ENCODE results near the gene MB. TPM values are rescaled to one million over a fixed set of nuclear protein-coding genes. Genes with fewer than 3 reads are reported as not detected.

Gene MB
- total and polyA plus RNA-seq, 4 donors: 1.3 to 3.1 (median 1.8) TPM

- Histone ChIP-seq H3K36me3 (ENCODE audit: control insufficient read depth in 4 of 4, insufficient read depth in 4 of 4, low read length in 4 of 4) (no peaks in the 10 kb centered on the region), H3K27me3 (ENCODE audit: control insufficient read depth in 3 of 3, insufficient read depth in 3 of 3, low read length in 2 of 3) (no peaks in the 10 kb centered on the region), H3K9ac (ENCODE audit: insufficient read depth in 1 of 2, low read length in 2 of 2) (no peak overlapping the region), H3K4me1 (ENCODE audit: control insufficient read depth in 5 of 5, insufficient read depth in 5 of 5, low read length in 5 of 5) (peaks cover 0 to 26% (median 14%) of the 10 kb centered on the region in 5 donors), H3K4me3 (no peak overlapping the region), H3K27ac (ENCODE audit: low read depth in 1 of 2, low read length in 1 of 2) (no peak overlapping the region), H3K9me3 (ENCODE audit: control insufficient read depth in 4 of 4, insufficient read depth in 3 of 4, low read length in 3 of 4) (no peaks in the 10 kb centered on the region)
- no peak for ATAC-seq (ENCODE audit: insufficient read depth, low FRiP score)
- WGBS, 2 donors: 92 to 99% methylated on average over 7 of the region's 7 CpGs
- no peak for TF ChIP-seq CTCF (IDR thresholded peaks at IDR 0.05; ENCODE audit: control extremely low read depth, extremely low read depth)
- DNase-seq: no peak
Measured at GRCh38 chr22:35651085-35651484, 34.0 kb upstream of the MB start.

GRCh38 chr22:35649636-35650250, 32.6 kb upstream of the MB start:
- 66 to 69% methylated on average over 7 of the region's 7 CpGs for WGBS, 2 donors
- no peaks in the 10 kb centered on the region for H3K27me3 ChIP-seq (ENCODE audit: control insufficient read depth in 3 of 3, insufficient read depth in 3 of 3, low read length in 2 of 3)
- no peaks in the 10 kb centered on the region for H3K36me3 ChIP-seq (ENCODE audit: control insufficient read depth in 4 of 4, insufficient read depth in 4 of 4, low read length in 4 of 4)
- H3K9ac ChIP-seq (ENCODE audit: insufficient read depth in 1 of 2, low read length in 2 of 2): no peak overlapping the region
- H3K27ac ChIP-seq (ENCODE audit: low read depth in 1 of 2, low read length in 1 of 2): peak overlapping the region in 1 of 2 donors; percentile 21
- TF ChIP-seq CTCF (IDR thresholded peaks at IDR 0.05; ENCODE audit: control extremely low read depth, extremely low read depth): no peak
- H3K9me3 ChIP-seq (ENCODE audit: control insufficient read depth in 4 of 4, insufficient read depth in 3 of 4, low read length in 3 of 4): no peaks in the 10 kb centered on the region
- H3K4me1 ChIP-seq (ENCODE audit: control insufficient read depth in 5 of 5, insufficient read depth in 5 of 5, low read length in 5 of 5): peaks cover 0 to 26% (median 14%) of the 10 kb centered on the region in 5 donors
- peak overlapping the region; percentile 32 for H3K4me3 ChIP-seq
- ATAC-seq (ENCODE audit: insufficient read depth, low FRiP score) (no peak), DNase-seq (no peak)

- Histone ChIP-seq H3K27me3 (ENCODE audit: control insufficient read depth in 3 of 3, insufficient read depth in 3 of 3, low read length in 2 of 3) (no peaks in the 10 kb centered on the region), H3K36me3 (ENCODE audit: control insufficient read depth in 4 of 4, insufficient read depth in 4 of 4, low read length in 4 of 4) (no peaks in the 10 kb centered on the region), H3K9me3 (ENCODE audit: control insufficient read depth in 4 of 4, insufficient read depth in 3 of 4, low read length in 3 of 4) (no peaks in the 10 kb centered on the region), H3K4me3 (peak overlapping the region; percentile 75), H3K4me1 (ENCODE audit: control insufficient read depth in 5 of 5, insufficient read depth in 5 of 5, low read length in 5 of 5) (peaks cover 0 to 23% (median 13%) of the 10 kb centered on the region in 5 donors), H3K27ac (ENCODE audit: low read depth in 1 of 2, low read length in 1 of 2) (peak overlapping the region; percentile 89 to 96), H3K9ac (ENCODE audit: insufficient read depth in 1 of 2, low read length in 2 of 2) (peak overlapping the region in 1 of 2 donors; percentile 89)
- WGBS, 2 donors: 26 to 40% methylated on average over 7 of the region's 7 CpGs
- DNase-seq (no peak), ATAC-seq (ENCODE audit: insufficient read depth, low FRiP score) (peak; percentile 19)
- no peak for TF ChIP-seq CTCF (IDR thresholded peaks at IDR 0.05; ENCODE audit: control extremely low read depth, extremely low read depth)
Measured at GRCh38 chr22:35649026-35649553, 32.0 kb upstream of the MB start.
